SW480 (cell line): ENCODE results near the gene AGPAT3.

Source experiments
- DNase-seq: peaks from one replicate; pipeline ENCODE4 v3.0.0-alpha.2; 2016; ENCODE audit warnings: low spot score

The AGPAT3 gene

DNA sequence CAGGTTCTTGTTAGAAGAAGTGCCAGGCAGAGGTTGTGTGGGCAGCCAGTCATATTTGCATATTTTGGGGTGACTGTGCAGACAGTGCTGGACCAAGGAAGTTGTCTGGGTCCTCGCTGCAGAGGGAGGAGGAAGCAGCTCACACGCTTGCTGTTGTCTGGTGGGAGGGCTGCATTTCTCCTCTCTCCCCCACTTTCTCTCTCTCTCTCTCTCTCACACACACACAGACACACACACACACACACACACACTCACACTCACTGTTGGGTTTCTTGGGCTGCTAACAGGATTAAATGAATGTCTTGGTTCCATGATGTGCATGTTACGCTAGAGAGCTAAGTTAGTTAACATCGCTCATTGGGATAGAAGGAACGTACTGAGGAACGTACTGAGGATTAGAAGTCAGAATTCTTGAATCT, 72.9 kb downstream of the AGPAT3 start:
- no peak for DNase-seq

GRCh38 chr21:43938751-43939442, 73.9 kb downstream of the AGPAT3 start:
- peak; percentile 90 for DNase-seq

GRCh38 chr21:43939443-43940328, 74.7 kb downstream of the AGPAT3 start:
- DNase-seq = no peak

GRCh38 chr21:43940329-43941050, 75.5 kb downstream of the AGPAT3 start:
- no peak for DNase-seq

DNA sequence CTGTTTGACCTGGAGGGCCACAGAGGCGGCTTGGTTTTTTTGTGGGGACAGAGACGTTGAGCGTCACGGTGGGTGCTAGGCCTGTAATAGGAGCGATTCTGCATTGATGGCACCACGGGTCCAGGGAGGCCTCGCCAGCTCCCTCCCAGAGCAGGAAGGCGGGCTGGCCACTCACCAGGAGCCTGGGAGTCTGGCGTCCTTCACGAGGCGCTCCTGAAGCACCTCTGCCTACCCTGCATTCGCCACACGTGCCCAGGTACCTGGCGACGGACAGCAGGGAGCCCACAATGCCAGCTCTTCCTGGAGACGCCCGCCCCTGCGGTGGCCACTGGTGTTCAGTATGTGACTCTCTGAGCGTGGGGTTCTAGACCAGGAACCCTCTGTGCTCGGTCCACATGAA, 77.2 kb downstream of the AGPAT3 start:
- DNase-seq = no peak

DNA sequence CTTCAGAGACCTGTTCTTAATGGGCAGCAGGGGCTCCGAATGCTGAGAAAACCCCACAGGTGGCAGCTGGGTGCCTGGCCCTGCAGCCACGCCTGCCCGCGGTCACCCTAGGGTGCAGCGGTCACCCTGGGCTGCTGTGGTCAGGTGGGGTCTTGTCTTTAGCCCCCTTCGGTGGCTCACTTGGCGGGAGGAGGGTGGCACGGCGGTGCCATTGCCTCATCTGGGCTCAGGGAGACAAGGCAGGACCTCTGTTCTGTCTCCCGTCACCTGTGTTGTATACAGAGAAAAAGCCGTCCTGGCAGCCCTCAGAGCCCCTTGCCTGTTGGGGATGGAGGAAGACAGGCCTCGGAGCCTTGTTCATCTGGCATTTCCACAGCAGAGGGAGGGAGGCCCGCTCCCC, 77.6 kb downstream of the AGPAT3 start:
- no peak for DNase-seq

DNA sequence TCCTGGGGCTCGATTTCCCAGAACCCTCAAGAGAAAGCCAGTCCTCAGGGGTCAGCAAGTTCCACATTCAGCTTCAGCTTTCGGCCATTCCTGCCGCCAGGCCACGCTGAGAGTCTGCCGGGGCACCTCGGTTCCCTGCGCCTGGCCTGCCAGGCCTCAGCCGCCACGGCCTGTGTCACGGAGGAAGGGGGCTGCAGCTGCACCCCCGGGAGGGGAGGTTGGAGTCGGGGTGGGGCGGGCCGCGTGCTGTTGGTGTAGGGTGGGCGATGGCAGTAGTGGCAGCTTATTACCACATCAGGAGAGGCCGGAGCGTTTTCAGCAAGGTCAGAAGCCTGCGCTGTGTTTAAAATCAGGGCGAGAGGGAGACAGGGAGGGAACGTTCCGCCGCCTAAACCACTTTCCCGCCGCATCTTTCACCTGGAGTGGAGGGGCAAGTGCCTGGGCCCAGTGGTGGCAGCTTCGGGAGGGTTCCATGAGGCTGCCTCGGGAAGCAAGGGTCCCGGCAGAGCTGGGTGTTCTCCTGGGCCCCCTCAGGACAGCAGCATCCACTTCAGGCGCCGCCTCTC, 78.6 kb downstream of the AGPAT3 start:
- no peak for DNase-seq

- no peak for DNase-seq
Measured at GRCh38 chr21:43944078-43944633, 79.1 kb downstream of the AGPAT3 start.

GRCh38 chr21:43944757-43945156, 79.7 kb downstream of the AGPAT3 start:
- no peak for DNase-seq

DNA sequence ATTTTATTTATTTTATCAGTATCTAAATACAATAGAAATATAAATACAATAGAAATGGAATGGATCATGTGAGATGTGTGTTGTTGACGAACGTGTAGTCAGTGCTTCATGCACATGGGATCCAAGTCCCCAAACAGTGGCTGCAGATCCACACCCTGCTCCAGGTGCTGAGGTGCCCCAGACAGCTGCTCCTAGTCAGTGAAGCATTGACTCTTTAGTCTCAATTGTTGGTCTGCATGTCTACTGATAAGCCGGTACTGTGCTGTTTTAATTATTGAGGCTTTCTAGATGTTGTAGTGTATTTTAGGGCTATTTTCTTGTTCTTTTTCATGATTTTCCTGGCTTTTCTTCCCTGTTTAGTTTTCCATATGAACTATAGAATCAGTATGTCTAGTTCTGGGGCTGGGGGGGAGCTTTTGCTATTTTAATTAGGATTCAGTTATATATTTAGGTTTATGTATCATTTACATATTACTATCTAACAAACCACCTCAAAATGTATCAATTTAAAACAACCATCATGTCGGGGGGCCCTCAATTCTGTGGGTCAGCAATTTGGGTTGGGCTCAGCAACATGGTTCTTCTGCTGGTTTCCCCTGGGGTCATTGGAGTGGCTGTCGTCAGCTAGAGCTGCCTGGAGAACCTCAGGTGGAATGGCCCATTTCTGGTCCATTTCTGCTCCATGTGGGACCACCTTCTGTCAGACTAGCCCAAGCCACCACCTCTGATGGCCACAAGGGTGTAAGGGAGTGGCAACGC, 83.9 kb downstream of the AGPAT3 start:
- DNase-seq = no peak

DNA sequence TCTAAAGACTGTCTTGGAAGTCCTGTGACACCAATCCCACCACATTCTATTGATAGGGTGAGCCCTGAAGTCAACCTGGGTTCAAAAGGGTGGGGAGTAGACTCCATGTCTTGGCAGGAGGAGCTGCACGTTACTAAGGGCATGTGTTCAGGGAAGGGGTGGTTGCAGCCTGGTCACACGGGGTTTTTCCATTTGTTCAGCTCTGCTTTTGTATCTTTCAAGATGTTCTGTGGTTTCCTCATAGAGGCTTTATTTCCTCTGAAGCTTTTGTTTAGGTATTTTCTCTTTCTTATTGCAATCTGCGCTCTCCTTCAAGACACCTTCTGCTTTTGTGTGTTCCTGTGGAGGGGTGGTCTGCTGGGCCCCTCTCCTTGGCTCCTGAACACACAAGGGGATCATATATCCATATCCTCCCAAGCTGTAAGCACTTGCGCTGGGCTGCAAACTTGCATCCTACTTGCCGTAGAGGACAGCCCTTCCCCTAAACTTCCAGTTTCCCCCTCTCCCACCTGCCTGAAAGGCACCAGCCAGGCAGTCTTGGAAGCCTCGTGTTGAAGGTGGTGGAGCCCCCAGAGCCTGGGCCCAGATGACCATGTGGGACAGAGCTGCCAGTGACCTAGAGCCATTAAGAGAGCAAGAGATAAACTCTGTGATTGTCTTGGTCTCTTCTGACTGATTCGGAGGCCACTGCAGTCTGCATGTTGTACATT, 84.6 kb downstream of the AGPAT3 start:
- no peak for DNase-seq

- no peak for DNase-seq
Measured at GRCh38 chr21:43950481-43950880, 85.5 kb downstream of the AGPAT3 start.

DNA sequence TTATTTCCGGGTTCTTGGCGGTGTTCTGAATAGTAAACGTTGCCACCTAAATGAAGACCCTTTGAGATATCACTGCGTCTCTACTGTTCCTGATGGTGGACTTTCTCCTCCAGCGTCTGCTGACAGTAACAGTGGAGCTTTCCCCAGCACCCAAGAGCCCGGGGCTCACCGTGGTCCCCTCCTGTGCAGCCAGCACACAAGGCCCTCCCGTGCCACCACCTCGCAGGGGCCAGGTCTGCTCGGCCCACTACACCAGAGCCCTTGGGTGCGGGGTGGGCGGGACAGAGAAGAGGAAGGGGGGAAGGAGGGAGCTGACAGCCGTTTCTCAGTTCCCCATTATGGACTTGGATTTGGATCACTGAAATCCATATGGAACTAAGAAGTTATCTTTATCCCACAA, 85.9 kb downstream of the AGPAT3 start:
- no peak for DNase-seq

- DNase-seq = no peak
Measured at GRCh38 chr21:43951911-43952703, 87.1 kb downstream of the AGPAT3 start.

DNA sequence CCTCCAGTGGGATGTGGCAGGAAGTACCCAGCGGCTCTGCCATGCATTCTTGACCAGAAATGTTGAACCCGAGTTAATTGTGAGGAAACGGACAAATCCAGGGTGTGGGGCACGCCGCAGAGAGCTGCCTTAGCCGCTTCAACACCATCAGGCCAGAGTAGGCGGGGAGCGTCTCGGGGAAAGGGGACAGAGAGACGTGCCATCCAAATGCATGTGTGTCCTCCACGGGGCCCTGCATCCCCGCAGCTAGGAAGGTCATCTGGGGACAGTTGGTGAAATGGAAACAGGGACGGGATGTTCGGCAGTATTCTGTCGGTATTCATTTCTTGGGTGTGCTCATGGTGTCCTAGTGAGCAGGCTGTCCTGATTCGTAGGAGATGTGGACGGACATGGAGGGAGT, 88.0 kb downstream of the AGPAT3 start:
- no peak for DNase-seq

DNA sequence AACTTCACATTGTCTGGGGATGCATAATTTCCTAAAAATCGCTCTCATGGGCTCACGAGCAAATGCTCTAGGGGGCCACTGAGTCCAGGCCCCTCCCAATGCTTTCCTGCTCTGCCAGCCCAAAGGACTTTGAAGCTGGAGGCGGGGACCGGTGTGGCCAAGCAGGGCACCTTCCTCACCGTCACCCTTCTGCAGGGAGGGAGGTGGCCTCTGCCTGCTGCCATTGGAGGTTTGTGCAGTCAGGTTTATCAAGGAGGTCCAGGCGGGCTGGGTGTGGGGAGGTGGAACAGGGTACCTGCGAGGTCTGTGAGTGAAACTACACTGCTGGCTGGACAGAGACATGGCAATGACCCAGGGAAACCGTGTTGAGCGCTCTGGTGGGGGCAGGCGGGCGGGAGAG, 89.0 kb downstream of the AGPAT3 start:
- DNase-seq = no peak

DNA sequence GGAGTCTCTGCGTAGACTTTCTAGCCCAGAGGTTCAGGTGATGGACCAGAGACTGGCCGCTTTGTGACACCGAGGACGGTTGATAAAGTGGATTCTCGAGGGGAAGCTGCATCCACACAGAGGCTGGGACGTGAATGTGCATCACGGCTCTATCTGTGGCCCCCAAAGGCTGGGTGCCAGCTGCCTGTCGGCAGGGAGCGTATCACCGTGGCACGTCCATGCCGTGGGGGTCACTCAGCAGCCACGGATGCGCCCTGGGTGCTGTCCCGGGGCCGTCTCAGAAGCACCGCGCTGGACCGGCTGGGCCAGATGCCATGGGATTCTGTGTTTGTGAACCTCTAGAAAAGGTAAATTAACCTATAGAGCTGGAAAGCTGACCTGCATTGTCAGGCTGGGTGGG, 89.9 kb downstream of the AGPAT3 start:
- no peak for DNase-seq

DNA sequence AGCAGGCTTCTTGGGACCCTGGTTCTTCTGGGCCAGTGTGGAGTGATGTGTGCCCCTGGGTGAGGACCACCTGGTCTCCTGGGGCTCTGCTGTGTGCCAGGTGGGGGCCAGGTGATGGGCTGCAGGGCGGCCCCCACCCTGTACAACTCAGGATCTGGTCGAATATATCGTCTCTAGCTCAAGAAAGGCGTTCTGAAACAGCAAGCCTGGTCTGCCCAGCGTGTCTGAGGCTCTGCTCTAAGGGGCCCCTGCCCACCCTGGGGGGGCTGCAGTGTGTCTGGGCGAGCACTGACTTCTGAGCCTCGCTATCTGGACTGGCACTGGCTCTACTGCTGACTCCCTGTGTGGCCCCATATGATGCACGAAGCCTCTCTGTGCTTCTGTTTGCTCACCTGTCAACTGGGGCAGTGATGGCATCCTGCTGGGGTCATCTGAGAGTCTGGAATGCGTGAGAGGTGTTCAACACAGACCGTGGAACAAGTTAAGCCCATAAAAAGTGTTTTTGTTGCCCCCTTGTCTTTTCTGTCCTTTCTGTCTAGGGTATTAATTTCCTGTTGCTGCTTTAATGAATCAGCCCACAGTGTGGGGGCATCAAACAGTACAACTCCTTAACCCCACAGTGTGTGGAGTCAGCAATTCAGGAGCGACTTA, 91.1 kb downstream of the AGPAT3 start:
- DNase-seq = no peak

DNA sequence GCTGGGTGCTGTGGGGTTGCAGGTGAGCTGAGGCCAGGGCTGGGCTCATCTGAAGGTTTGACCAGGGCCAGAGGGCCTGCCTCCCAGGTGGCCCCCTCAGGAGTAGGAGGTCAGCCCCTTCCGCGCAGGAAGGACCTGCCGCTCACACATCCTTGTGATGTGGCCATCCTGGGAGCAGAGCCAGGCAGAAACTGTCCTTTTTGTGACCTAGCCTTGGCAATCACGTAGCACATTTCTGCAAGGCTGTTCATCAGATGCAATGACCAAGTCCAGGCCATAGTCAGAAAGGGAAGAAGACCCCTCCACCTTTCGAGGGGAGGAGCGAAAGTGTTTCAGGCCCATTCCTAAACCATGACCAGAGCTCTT, 91.6 kb downstream of the AGPAT3 start:
- DNase-seq = peak; percentile 7
